ENCODE data around the gene TBX6. TPM values are rescaled to one million over a fixed set of nuclear protein-coding genes. Genes with fewer than 3 reads are reported as not detected.
"Not testable (repeated sequence)": the region's sequence is repeated elsewhere in the genome, so short reads cannot be mapped to it uniquely, and the experiment has no call there.

TBX6 gene
- total and polyA plus RNA-seq, 10 donors, result 0.66 to 3.4 (median 1.8) TPM; not detected in 1

DNA sequence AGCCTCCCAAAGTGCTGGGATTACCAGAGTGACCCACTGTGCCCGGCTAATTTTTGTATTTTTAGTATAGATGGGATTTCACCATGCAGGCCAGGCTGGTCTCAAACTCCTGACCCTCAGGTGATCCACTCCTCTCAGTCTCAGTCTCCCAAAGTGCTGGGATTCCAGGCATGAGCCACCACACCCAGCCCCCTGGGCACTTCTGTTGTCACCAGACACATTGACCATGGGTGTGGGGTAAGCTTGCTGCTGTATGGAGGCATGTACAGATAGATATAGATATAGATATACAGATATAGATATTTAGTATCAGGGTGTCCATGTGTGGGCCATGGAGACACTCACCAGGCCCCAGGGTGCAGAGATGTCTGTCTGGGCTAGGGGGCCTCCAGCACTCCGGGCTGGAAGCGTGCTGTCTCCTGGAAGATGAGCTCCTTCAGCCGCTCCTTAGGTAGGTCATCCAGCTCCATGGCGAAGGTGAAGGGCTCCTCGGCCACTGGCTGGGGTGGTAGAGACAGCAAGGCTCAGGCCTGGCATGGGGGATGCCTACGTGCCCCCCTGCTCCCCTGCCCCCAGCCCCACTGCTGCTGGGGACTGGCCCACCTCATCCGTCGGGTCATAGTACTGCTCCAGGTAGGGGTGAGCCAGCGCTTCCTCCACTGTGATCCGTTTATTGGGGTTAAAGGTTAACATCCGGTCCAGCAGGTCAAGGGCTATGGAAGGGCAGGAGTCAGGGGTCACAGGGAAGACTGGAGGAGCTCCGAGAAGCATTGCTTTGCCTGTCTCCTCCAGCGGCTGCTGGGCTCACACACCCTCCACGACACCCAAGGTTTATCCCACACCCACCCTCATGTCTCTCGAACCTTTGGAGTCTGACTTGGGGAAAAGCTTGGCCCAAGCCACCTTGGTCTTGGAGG is 24.8 kb upstream of the TBX6 start:
- TF ChIP-seq, protein P1, sequence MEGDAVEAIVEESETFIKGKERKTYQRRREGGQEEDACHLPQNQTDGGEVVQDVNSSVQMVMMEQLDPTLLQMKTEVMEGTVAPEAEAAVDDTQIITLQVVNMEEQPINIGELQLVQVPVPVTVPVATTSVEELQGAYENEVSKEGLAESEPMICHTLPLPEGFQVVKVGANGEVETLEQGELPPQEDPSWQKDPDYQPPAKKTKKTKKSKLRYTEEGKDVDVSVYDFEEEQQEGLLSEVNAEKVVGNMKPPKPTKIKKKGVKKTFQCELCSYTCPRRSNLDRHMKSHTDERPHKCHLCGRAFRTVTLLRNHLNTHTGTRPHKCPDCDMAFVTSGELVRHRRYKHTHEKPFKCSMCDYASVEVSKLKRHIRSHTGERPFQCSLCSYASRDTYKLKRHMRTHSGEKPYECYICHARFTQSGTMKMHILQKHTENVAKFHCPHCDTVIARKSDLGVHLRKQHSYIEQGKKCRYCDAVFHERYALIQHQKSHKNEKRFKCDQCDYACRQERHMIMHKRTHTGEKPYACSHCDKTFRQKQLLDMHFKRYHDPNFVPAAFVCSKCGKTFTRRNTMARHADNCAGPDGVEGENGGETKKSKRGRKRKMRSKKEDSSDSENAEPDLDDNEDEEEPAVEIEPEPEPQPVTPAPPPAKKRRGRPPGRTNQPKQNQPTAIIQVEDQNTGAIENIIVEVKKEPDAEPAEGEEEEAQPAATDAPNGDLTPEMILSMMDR (IDR thresholded peaks at IDR 0.05 in 8 of 11, conservative IDR thresholded peaks at IDR 0.05 in 3 of 11), result no peak
- TF ChIP-seq POLR2A (IDR thresholded peaks at IDR 0.05) (no peak), POLR2AphosphoS5 (IDR thresholded peaks at IDR 0.05) (no peak)
- Histone ChIP-seq H3K4me1 (peaks cover 9 to 53% (median 27%) of the 10 kb centered on the region in 6 donors), H3K27ac (no peak overlapping the region), H3K4me3 (no peak overlapping the region), H3K27me3 (replicated peaks in 1 of 7) (no peaks in the 10 kb centered on the region), H3K36me3 (peaks cover 0 to 100% (median 58%) of the 10 kb centered on the region in 6 donors), H3K9me3 (no peaks in the 10 kb centered on the region)
- no peak for DNase-seq
- WGBS, 5 donors, result 89 to 95% (median 91%) methylated on average over 8 to 16 of the region's 16 CpGs
- intact Hi-C loops (cut with DNase I; ENCODE audit: low total_unique reads), result no loop called here

DNA sequence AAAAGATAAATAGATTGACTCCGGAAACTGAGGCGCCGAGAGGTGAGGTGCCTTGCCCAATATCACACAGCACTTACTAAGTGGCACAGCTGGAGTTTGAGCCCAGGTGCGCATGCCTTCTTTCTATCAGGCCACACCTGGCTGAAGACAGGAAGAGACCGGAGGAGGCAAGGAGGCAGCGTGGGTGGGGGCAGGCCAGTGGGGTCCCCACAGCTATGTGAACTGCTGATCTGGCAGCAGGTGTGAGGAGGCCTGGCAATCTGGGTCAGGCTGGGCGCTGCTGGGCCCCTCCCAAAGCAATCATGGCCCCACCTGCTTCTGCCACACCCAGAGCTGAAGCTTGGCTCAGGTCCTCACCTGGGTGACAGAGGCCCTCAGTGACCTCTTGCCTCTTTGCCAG is 23.5 kb upstream of the TBX6 start:
- H3K36me3 ChIP-seq, result peaks cover 0 to 100% (median 68%) of the 10 kb centered on the region in 6 donors
- no peaks in the 10 kb centered on the region for H3K27me3 ChIP-seq (replicated peaks in 1 of 7)
- intact Hi-C loops (cut with DNase I; ENCODE audit: low total_unique reads), result no loop called here
- 76 to 90% (median 85%) methylated on average over 7 of the region's 7 CpGs for WGBS, 5 donors
- H3K4me3 ChIP-seq, result no peak overlapping the region
- no peak for DNase-seq
- H3K4me1 ChIP-seq, result peaks cover 0 to 40% (median 14%) of the 10 kb centered on the region in 6 donors
- peak overlapping the region in 5 of 8 donors; percentile 5 to 64 (median 34) for H3K27ac ChIP-seq
- no peak for TF ChIP-seq POLR2A (IDR thresholded peaks at IDR 0.05)
- TF ChIP-seq, protein P1 (IDR thresholded peaks at IDR 0.05 in 8 of 11, conservative IDR thresholded peaks at IDR 0.05 in 3 of 11), result no peak
- TF ChIP-seq POLR2AphosphoS5 (IDR thresholded peaks at IDR 0.05), result peak; percentile 19 to 39 (median 37)
- no peaks in the 10 kb centered on the region for H3K9me3 ChIP-seq

DNA sequence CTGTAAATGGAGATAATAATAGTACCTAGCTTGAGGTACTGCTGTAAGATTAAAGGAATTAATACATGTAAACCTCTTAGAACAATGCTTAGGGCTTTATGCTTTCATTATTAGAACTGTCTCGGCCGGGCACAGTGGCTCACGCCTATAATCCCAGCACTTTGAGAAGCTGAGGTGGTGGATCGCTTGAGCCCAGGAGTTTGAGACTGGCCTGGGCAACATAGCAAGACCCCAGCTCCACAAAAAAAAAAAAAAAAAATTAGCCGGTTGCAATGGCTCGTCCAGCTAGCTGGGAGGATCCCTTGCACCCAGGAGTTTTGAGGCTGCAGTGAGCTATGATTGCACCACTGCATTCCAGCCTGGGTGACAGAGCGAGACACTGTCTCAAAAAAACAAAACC is 23.1 kb upstream of the TBX6 start:
- H3K27ac ChIP-seq, result peak overlapping the region in 3 of 8 donors; percentile 5 to 34 (median 10)
- peaks cover 0 to 100% (median 69%) of the 10 kb centered on the region in 6 donors for H3K36me3 ChIP-seq

DNA sequence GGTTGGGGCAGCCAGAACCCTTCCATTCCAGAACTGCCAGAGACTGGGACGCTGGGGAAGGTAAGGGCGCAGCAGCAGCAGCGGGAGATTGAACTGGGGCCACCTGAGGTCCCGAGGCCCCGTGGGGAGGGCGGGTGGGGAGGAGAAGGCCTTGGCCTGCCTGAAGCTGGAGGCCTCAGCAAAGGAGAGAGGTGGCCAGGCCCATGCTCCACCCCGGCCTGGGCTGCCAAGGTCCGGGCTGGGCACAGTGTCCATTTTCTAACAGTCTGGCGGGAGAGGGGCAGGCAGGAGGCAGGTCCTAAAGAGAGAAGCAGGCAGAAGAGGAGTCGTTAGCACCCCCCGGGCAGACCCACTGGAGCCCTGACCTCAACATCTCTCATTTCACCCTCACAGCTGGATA is 22.7 kb upstream of the TBX6 start:
- peaks cover 0 to 33% (median 9%) of the 10 kb centered on the region in 6 donors for H3K4me1 ChIP-seq
- 84 to 93% (median 87%) methylated on average over 11 of the region's 11 CpGs for WGBS, 5 donors
- no peak overlapping the region for H3K4me3 ChIP-seq
- no peaks in the 10 kb centered on the region for H3K27me3 ChIP-seq (replicated peaks in 1 of 7)
- intact Hi-C loops (cut with DNase I; ENCODE audit: low total_unique reads), result no loop called here
- H3K9me3 ChIP-seq, result no peaks in the 10 kb centered on the region
- no peak for DNase-seq
- TF ChIP-seq, protein P1 (IDR thresholded peaks at IDR 0.05 in 8 of 11, conservative IDR thresholded peaks at IDR 0.05 in 3 of 11), result no peak
- TF ChIP-seq POLR2A (IDR thresholded peaks at IDR 0.05) (no peak), POLR2AphosphoS5 (IDR thresholded peaks at IDR 0.05) (no peak)
- peak overlapping the region in 2 of 8 donors; percentile 5 to 10 for H3K27ac ChIP-seq
- peaks cover 0 to 100% (median 72%) of the 10 kb centered on the region in 6 donors for H3K36me3 ChIP-seq

More for the DNA sequence above, 23.1 kb upstream of the TBX6 start:
- H3K27me3 ChIP-seq (replicated peaks in 1 of 7); DNase-seq; H3K9me3 ChIP-seq; intact Hi-C loops (cut with DNase I; ENCODE audit: low total_unique reads); H3K4me3 ChIP-seq: not testable (repeated sequence)
- peaks cover 0 to 36% (median 10%) of the 10 kb centered on the region in 6 donors for H3K4me1 ChIP-seq
- WGBS, 5 donors, result 76 to 95% (median 91%) methylated on average over 7 of the region's 7 CpGs
